Testis (tissue), 3 donors: Measurements from ENCODE around the gene UBP1. TPM values are rescaled to one million over a fixed set of nuclear protein-coding genes. Genes with fewer than 3 reads are reported as not detected.

Experiments used
- DNase-seq: peaks from one replicate; pipeline ENCODE4 v3.0.0-alpha.2; 2019
- H3K27ac ChIP-seq, 2 donors: fragments of 200-600 bp; sonication (generic); one replicate each; pipeline ENCODE4 v1.5.1; 2019
- H3K27me3 ChIP-seq: fragments of 200-600 bp; sonication (generic); one replicate; pipeline ENCODE4 v1.5.1; 2019
- H3K36me3 ChIP-seq: fragments of 200-600 bp; sonication (generic); one replicate; pipeline ENCODE4 v1.5.1; 2017; ENCODE audit warnings: low read depth; ENCODE audit errors: missing control alignments
- H3K4me1 ChIP-seq: fragments of 200-600 bp; sonication (generic); one replicate; pipeline ENCODE4 v1.5.1; 2019
- H3K4me3 ChIP-seq, 2 donors: fragments of 200-600 bp; sonication (generic); one replicate each; pipeline ENCODE4 v1.5.1; 2017 to 2019
- H3K9me3 ChIP-seq: fragments of 200-600 bp; sonication (generic); one replicate; pipeline ENCODE4 v1.5.1; 2017
- CTCF ChIP-seq, 3 experiments: fragments of 450-650 bp in 2 of 3; fragments of 200-600 bp in 1 of 3; sonication (generic) in 1 of 3; IDR thresholded peaks; one replicate each; pipeline ENCODE4 v1.5.1; 2016 to 2019; ENCODE audit warnings: antibody characterized with exemption in 3 of 3, mild to moderate bottlenecking in 2 of 3, moderate library complexity in 1 of 3
- POLR2A ChIP-seq: fragments of 450-650 bp; IDR thresholded peaks from one replicate; pipeline ENCODE4 v1.6.1; 2017; ENCODE audit warnings: antibody characterized with exemption, mild to moderate bottlenecking, moderate library complexity
- WGBS, 2 donors: methylation state at CpG; one replicate each; pipeline ENCODE4 v1.1.5; 2018; 5-methylcytosine and 5-hydroxymethylcytosine counted together
- intact Hi-C: fragments of 100-400 bp; cut with DNase I; formaldehyde crosslinking; loops from one replicate; pipeline ENCODE4 v1.15.1; 2023; ENCODE audit warnings: low total_unique reads
- polyA plus RNA-seq: library from polyadenylated mRNA; stranded (reverse); fragments of 350-450 nt; fragmentation: Illumina TruSeq; extraction: RNeasy Lipid Tissue Mini Kit (QIAGEN cat#74804); gene quantifications from one replicate; pipeline ENCODE4 v1.2.3, GENCODE V29; 2014; ENCODE audit warnings: low read depth, low replicate concordance; ENCODE audit not compliant: insufficient read depth
- total RNA-seq, 2 donors: library from RNA; depleted of rRNA; stranded (reverse); fragments of >200 nt; gene quantifications; one replicate each; pipeline ENCODE4 v1.2.3, GENCODE V29; 2016

The UBP1 gene
- total and polyA plus RNA-seq, 3 donors from 2014 or later: 53.9 to 108 (median 93.2) TPM

- WGBS, 2 donors: 70 to 87% methylated on average over 4 of the region's 4 CpGs
- no peak overlapping the region for H3K4me3 ChIP-seq
- H3K9me3 ChIP-seq: no peaks in the 10 kb centered on the region
- H3K36me3 ChIP-seq: no peaks in the 10 kb centered on the region
- no peak overlapping the region for H3K27ac ChIP-seq
- no peak for DNase-seq
- peaks cover 19% of the 10 kb centered on the region for H3K4me1 ChIP-seq
- TF ChIP-seq CTCF (IDR thresholded peaks at IDR 0.05): no peak
- TF ChIP-seq POLR2A: no peak
- intact Hi-C loops: no loop called here
- no peaks in the 10 kb centered on the region for H3K27me3 ChIP-seq
Measured at GRCh38 chr3:33442190-33442589, 2.0 kb upstream of the UBP1 start.

- Histone ChIP-seq H3K27me3 (no peaks in the 10 kb centered on the region), H3K36me3 (no peaks in the 10 kb centered on the region), H3K9me3 (no peaks in the 10 kb centered on the region), H3K4me1 (peaks cover 24% of the 10 kb centered on the region), H3K27ac (peak overlapping the region; percentile 92 to 97), H3K4me3 (peak overlapping the region; percentile 83 to 86)
- peak; percentile 70 for DNase-seq
- 21 to 23% methylated on average over 26 of the region's 26 CpGs for WGBS, 2 donors
- intact Hi-C loops: no loop called here
- no peak for TF ChIP-seq CTCF (IDR thresholded peaks at IDR 0.05)
- no peak for TF ChIP-seq POLR2A
Measured at GRCh38 chr3:33441225-33441976, 1.2 kb upstream of the UBP1 start.

GRCh38 chr3:33439546-33440327 lies 468 bp downstream of the UBP1 start:
- peaks cover 31% of the 10 kb centered on the region for H3K4me1 ChIP-seq
- no peak for TF ChIP-seq POLR2A
- TF ChIP-seq CTCF (IDR thresholded peaks at IDR 0.05): peak in 1 of 3 experiments; percentile 19

GRCh38 chr3:33438881-33439545 lies 1.2 kb downstream of the UBP1 start:
- no peaks in the 10 kb centered on the region for H3K27me3 ChIP-seq
- no peak for DNase-seq
- intact Hi-C loops: no loop called here
- WGBS, 2 donors: 2% methylated on average over 7 to 12 of the region's 12 CpGs
- H3K4me1 ChIP-seq: peaks cover 31% of the 10 kb centered on the region
- TF ChIP-seq CTCF (IDR thresholded peaks at IDR 0.05): no peak
- no peak for TF ChIP-seq POLR2A
- peak overlapping the region; percentile 90 to 92 for H3K27ac ChIP-seq
- no peaks in the 10 kb centered on the region for H3K9me3 ChIP-seq
- H3K4me3 ChIP-seq: peak overlapping the region; percentile 83 to 86
- H3K36me3 ChIP-seq: no peaks in the 10 kb centered on the region

More at GRCh38 chr3:33439546-33440327, 468 bp downstream of the UBP1 start:
- peak; percentile 59 for DNase-seq
- Histone ChIP-seq H3K36me3 (no peaks in the 10 kb centered on the region), H3K27ac (peak overlapping the region; percentile 90 to 92), H3K4me3 (peak overlapping the region; percentile 83 to 86), H3K27me3 (no peaks in the 10 kb centered on the region), H3K9me3 (no peaks in the 10 kb centered on the region)
- intact Hi-C loops: no loop called here
- WGBS, 2 donors: 1% methylated on average over 63 of the region's 93 CpGs; no CpG with 5 or more reads in 1 of the 2 donors
